Astrocyte of the cerebellum (primary cell): ENCODE results near the gene FGF21.
"Not testable (repeated sequence)": the region's sequence is repeated elsewhere in the genome, so short reads cannot be mapped to it uniquely, and the experiment has no call there.

ENCODE experiments used
- DNase-seq: peaks from one replicate; pipeline ENCODE4 v3.0.0-alpha.2; 2011; ENCODE audit warnings: low read depth
- H3K4me3 ChIP-seq: 2 replicates; pipeline ENCODE4 v1.5.1; 2011; ENCODE audit warnings: mild to moderate bottlenecking, low read depth, low read length, moderate library complexity
- CTCF ChIP-seq: IDR thresholded peaks from 2 replicates; pipeline ENCODE4 v1.5.1; 2012; ENCODE audit warnings: low read length, low read depth, moderate library complexity, mild to moderate bottlenecking; ENCODE audit errors: missing control alignments
- in situ Hi-C: cut with HindIII; loops from 2 replicates; pipeline ENCODE4 v1.10.0; 2017; ENCODE audit warnings: low sequenced_read_pairs

The FGF21 gene

GRCh38 chr19:48714759-48715675, 40.3 kb upstream of the FGF21 start:
- peak overlapping the region; percentile 58 for H3K4me3 ChIP-seq
- DNase-seq = no peak
- in situ Hi-C loops = no loop called here
- TF ChIP-seq CTCF = no peak

- in situ Hi-C loops = no loop called here
- no peak overlapping the region for H3K4me3 ChIP-seq
- TF ChIP-seq CTCF = no peak
- no peak for DNase-seq
These were observed 39.6 kb upstream of the FGF21 start for GRCh38 chr19:48715681-48716171.

GRCh38 chr19:48716562-48717291, 38.6 kb upstream of the FGF21 start:
- H3K4me3 ChIP-seq = peak overlapping the region; percentile 21
- DNase-seq = no peak
- TF ChIP-seq CTCF = no peak
- in situ Hi-C loops = no loop called here

- in situ Hi-C loops, DNase-seq, H3K4me3 ChIP-seq: not testable (repeated sequence)
These were observed 37.2 kb upstream of the FGF21 start for GRCh38 chr19:48718106-48718505.

DNA sequence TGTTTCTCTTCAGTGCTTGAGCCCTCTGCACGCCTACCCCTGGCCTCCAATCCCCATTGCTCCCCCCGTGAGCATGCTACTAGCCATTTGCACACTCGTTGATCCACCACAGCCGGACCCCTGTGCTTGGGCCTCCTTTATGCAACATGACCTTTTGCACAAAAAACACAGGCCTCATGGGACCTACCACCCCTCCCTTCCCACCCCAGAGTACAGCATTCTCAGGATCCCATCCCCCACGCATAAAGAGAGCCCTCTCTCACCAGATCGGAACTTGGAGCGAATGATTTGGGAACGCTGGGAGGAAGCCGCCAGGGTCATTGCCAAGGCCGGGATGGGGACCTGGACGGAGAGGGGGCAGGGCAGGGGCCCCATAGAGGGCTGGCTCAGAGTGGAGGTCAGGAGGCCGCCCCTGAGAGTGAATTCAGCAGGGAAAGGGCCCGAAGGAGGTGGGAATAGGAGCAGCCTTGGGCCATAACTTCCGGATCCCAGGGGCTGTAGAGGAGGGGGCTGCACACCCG, 36.6 kb upstream of the FGF21 start:
- in situ Hi-C loops = no loop called here
- TF ChIP-seq CTCF = no peak

GRCh38 chr19:48719263-48720171, 35.8 kb upstream of the FGF21 start, which contains the start of gene MAMSTR:
Gene MAMSTR, minus strand, starts transcription at chr19:48719725. Its CDS starts 694 bp downstream, at chr19:48719031.
- no peak for DNase-seq
- TF ChIP-seq CTCF = no peak
- in situ Hi-C loops = no loop called here
- H3K4me3 ChIP-seq = peak within 1 kb of the TSS; percentile 60

More for the DNA sequence above, 36.6 kb upstream of the FGF21 start:
- no peak for DNase-seq
- no peak overlapping the region for H3K4me3 ChIP-seq
